Measurements from ENCODE around the gene ARFIP1.

ARFIP1 gene

DNA sequence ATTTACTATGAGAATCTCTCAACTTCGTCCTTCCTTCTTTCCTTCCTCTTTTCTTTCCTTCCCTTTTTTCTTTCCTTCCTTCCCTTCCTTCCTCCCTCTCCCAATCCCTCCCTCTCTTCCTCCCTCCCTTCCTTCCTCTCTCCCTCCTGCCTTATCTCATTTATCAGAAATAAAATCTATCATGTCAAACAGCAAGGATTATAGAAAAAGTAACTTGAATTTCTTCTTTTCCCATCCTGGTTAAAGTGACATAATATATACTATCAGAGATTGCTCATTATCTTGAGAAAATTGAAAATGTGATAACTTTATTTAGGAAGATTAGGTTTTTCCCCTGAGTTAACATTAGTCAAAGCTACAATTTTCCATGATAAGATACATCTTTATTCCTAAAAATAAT, 5.8 kb upstream of the ARFIP1 start:
- no peaks in the 10 kb centered on the region for H4K20me1 ChIP-seq (ENCODE audit: insufficient read depth)
- H3K9ac ChIP-seq, result no peak overlapping the region
- H3K27me3 ChIP-seq (ENCODE audit: insufficient read depth, low read depth), result no peaks in the 10 kb centered on the region
- no peaks in the 10 kb centered on the region for H3K36me3 ChIP-seq (ENCODE audit: insufficient read depth)
- H3K4me3 ChIP-seq (IDR thresholded peaks at IDR 0.05; ENCODE audit: insufficient read depth, low read depth, low read length), result no peak overlapping the region
- no peak overlapping the region for H3K4me2 ChIP-seq
- no peak overlapping the region for H3K27ac ChIP-seq
- TF ChIP-seq, protein P1, sequence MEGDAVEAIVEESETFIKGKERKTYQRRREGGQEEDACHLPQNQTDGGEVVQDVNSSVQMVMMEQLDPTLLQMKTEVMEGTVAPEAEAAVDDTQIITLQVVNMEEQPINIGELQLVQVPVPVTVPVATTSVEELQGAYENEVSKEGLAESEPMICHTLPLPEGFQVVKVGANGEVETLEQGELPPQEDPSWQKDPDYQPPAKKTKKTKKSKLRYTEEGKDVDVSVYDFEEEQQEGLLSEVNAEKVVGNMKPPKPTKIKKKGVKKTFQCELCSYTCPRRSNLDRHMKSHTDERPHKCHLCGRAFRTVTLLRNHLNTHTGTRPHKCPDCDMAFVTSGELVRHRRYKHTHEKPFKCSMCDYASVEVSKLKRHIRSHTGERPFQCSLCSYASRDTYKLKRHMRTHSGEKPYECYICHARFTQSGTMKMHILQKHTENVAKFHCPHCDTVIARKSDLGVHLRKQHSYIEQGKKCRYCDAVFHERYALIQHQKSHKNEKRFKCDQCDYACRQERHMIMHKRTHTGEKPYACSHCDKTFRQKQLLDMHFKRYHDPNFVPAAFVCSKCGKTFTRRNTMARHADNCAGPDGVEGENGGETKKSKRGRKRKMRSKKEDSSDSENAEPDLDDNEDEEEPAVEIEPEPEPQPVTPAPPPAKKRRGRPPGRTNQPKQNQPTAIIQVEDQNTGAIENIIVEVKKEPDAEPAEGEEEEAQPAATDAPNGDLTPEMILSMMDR (conservative IDR thresholded peaks at IDR 0.05; ENCODE audit: low read depth, low read length), result no peak
- H3K79me2 ChIP-seq (ENCODE audit: insufficient read depth, low read depth), result no peaks in the 10 kb centered on the region
- H2AFZ ChIP-seq (ENCODE audit: low read depth), result no peak overlapping the region
- peaks cover 11% of the 10 kb centered on the region for H3K4me1 ChIP-seq (ENCODE audit: low read depth, poor library complexity, severe bottlenecking)

DNA sequence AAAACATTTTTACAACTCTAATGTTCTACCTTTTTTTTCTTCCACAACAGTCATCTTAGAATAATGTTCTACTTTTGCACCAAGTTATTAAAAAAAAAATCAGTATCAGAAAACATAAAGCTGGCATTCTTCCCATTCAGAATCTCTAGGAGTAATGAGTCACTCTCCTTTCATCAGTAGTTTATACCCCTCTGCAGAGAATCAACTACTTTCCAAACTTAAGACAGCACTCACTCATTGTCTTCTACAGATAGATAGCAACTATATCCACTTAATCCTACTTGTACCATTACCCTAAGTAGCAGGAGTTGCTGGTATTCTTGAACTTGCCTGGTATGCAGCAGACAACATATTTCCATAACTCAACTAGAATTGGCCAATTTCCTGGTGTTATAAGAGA, 3.4 kb upstream of the ARFIP1 start:
- Histone ChIP-seq H3K4me1 (ENCODE audit: low read depth, poor library complexity, severe bottlenecking) (peaks cover 19% of the 10 kb centered on the region), H3K9ac (no peak overlapping the region), H3K27ac (no peak overlapping the region), H3K79me2 (ENCODE audit: insufficient read depth, low read depth) (peaks cover 16% of the 10 kb centered on the region), H4K20me1 (ENCODE audit: insufficient read depth) (no peaks in the 10 kb centered on the region), H2AFZ (ENCODE audit: low read depth) (no peak overlapping the region), H3K4me3 (IDR thresholded peaks at IDR 0.05; ENCODE audit: insufficient read depth, low read depth, low read length) (no peak overlapping the region), H3K36me3 (ENCODE audit: insufficient read depth) (no peaks in the 10 kb centered on the region), H3K27me3 (ENCODE audit: insufficient read depth, low read depth) (no peaks in the 10 kb centered on the region), H3K4me2 (no peak overlapping the region)
- TF ChIP-seq, protein P1 (conservative IDR thresholded peaks at IDR 0.05; ENCODE audit: low read depth, low read length), result no peak

DNA sequence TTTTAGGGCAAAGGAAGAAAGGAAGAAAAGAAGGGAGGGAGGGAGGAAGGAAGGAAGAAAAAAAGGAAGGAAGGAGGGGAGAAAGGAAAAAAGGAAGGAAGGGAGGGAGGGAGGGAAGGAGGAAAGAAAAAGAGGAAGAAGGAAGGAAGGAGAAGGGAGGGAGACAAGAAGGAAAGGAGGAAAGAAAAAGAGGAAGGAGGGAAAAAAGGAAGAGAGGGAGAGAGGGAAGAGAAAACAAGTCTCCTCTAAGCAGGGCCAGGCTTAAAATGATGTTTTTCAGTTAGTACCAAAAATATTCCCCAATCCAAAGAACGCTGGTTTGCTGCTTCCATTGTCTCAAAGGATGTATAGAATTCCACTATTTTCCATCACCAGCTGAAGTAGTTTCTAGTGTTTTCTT, 2.3 kb upstream of the ARFIP1 start:
- no peak overlapping the region for H2AFZ ChIP-seq (ENCODE audit: low read depth)
- peak overlapping the region; percentile 92; the same call in 1 of the 2 replicates for H3K4me2 ChIP-seq
- H3K27ac ChIP-seq, result no peak overlapping the region
- H3K27me3 ChIP-seq (ENCODE audit: insufficient read depth, low read depth), result no peaks in the 10 kb centered on the region
- H3K79me2 ChIP-seq (ENCODE audit: insufficient read depth, low read depth), result peaks cover 28% of the 10 kb centered on the region
- H3K4me3 ChIP-seq (IDR thresholded peaks at IDR 0.05; ENCODE audit: insufficient read depth, low read depth, low read length), result no peak overlapping the region
- H3K36me3 ChIP-seq (ENCODE audit: insufficient read depth), result no peaks in the 10 kb centered on the region
- no peaks in the 10 kb centered on the region for H4K20me1 ChIP-seq (ENCODE audit: insufficient read depth)
- TF ChIP-seq, protein P1 (conservative IDR thresholded peaks at IDR 0.05; ENCODE audit: low read depth, low read length), result no peak
- no peak overlapping the region for H3K9ac ChIP-seq
- H3K4me1 ChIP-seq (ENCODE audit: low read depth, poor library complexity, severe bottlenecking), result peaks cover 31% of the 10 kb centered on the region

DNA sequence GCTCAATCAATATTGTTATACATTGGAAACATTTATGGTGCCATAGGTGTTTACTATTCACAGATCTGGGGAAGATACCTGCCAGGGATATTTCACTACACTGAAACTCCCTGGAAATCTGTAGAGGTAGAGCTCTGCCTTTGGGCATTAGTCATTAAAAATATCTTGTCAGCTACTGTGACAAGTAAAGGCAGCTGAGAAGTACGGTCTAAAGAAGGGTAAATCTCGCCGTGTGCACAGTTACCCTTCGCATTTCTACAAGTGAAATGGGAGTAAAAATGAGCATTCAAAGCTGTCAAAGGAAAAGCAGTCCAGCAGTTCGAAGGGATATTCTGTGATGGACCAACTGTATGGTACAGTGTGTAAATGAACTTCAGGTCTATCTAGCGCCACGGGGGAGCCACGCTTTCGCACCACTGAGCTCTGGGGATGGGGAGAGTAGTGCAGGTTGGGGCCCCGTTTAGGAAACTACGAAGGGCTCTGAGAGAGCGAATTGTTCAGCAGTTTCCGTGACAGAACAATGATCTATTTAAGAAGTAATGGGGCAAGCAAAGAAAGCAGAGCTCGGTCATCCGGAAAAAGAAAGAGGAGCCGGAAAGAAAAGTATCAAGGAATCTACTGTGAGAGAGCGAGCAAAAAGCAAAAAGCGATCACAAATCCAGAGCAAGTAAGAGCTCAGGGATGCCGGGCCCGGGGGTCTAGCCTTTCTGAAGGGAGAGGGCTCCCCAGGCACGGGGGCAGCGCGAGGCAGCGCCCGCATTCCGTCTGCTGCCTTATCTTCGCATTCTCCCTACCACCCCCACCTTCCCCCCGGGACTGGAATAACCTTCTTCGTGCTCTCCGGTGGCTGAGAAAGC, 870 bp upstream of the ARFIP1 start:
- Histone ChIP-seq H3K4me2 (peak overlapping the region; percentile 92), H3K4me1 (ENCODE audit: low read depth, poor library complexity, severe bottlenecking) (peaks cover 34% of the 10 kb centered on the region), H4K20me1 (ENCODE audit: insufficient read depth) (no peaks in the 10 kb centered on the region), H3K79me2 (ENCODE audit: insufficient read depth, low read depth) (peaks cover 42% of the 10 kb centered on the region), H3K4me3 (IDR thresholded peaks at IDR 0.05; ENCODE audit: insufficient read depth, low read depth, low read length) (no peak overlapping the region), H3K27me3 (ENCODE audit: insufficient read depth, low read depth) (no peaks in the 10 kb centered on the region), H3K9ac (peak overlapping the region; percentile 80), H3K36me3 (ENCODE audit: insufficient read depth) (no peaks in the 10 kb centered on the region), H3K27ac (peak overlapping the region; percentile 79), H2AFZ (ENCODE audit: low read depth) (peak overlapping the region; percentile 98)
- TF ChIP-seq, protein P1 (conservative IDR thresholded peaks at IDR 0.05; ENCODE audit: low read depth, low read length), result no peak; the same call in 1 of the 2 replicates

Measured in KMS-11 (cell line).